Measurements from ENCODE around the gene SAMSN1. TPM values are rescaled to one million over a fixed set of nuclear protein-coding genes. Genes with fewer than 3 reads are reported as not detected.

Gene SAMSN1
- total RNA-seq, 1 experiment from 2014 or later: 2.8 TPM

DNA sequence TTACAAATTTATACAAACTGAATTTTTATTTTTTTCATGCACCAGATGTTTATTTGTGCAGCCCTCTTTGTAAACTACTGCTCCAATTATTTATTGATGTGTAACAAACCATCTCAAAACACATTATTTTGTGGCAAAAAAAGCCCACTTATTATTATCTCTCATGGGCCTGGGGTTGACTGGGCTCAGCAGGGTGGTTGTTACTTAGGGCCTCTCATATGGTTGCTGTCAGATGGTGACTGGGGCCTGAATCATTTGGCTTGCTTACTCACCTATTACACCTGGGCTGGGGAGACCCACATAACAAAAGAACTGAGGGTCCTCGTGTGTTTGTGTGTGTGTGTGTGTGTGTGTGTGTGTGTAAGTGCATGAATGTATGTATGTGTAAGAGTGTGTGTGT, 110.7 kb downstream of the SAMSN1 start:
- Mint-ChIP-seq H3K36me3 (ENCODE audit: insufficient read depth in 1 of 3, low read depth in 3 of 3) (peaks cover 0 to 3% (median 0%) of the 10 kb centered on the region in 3 experiments; a peak in 2 of 7 replicates), H3K4me3 (no peak overlapping the region), H3K9me3 (peaks cover 3 to 9% of the 10 kb centered on the region in 2 experiments; a peak in 4 of 5 replicates), H3K4me1 (no peaks in the 10 kb centered on the region), H3K27ac (no peak overlapping the region), H3K27me3 (ENCODE audit: low read depth) (no peaks in the 10 kb centered on the region)
- Histone ChIP-seq H2BK20ac (ENCODE audit: low read depth, low read length, poor library complexity, severe bottlenecking) (no peak overlapping the region), H3K4ac (ENCODE audit: low read depth, low read length) (no peak overlapping the region), H3K9me3 (ENCODE audit: control insufficient read depth, low read depth, low read length) (peaks cover 4% of the 10 kb centered on the region), H2BK5ac (ENCODE audit: insufficient read length, low read length) (no peak overlapping the region), H3K27ac (ENCODE audit: insufficient read length, low read depth, low read length) (no peak overlapping the region), H3K4me1 (ENCODE audit: insufficient read depth, low read length) (no peaks in the 10 kb centered on the region), H3K56ac (ENCODE audit: insufficient read length, low read depth, low read length) (no peak overlapping the region), H4K20me1 (ENCODE audit: control insufficient read depth, insufficient read depth, insufficient read length) (no peaks in the 10 kb centered on the region), H4K8ac (replicated peaks; ENCODE audit: insufficient read length, low read depth, low read length) (no peak overlapping the region), H2AFZ (ENCODE audit: low read length) (no peak overlapping the region), H4K91ac (ENCODE audit: insufficient read length, low read depth, low read length) (no peak overlapping the region), H3K23me2 (ENCODE audit: insufficient read length, low read depth, low read length, poor library complexity, severe bottlenecking) (no peaks in the 10 kb centered on the region), H4K5ac (ENCODE audit: insufficient read length, low read depth, low read length) (no peak overlapping the region), H3K4me2 (ENCODE audit: insufficient read depth, insufficient read length, low read length) (no peak overlapping the region), H3K9ac (ENCODE audit: extremely low read depth, insufficient read length, low read length) (no peak overlapping the region), H3T11ph (ENCODE audit: low read length) (no peak overlapping the region), H3K14ac (ENCODE audit: insufficient read depth, low read length) (no peak overlapping the region), H2BK120ac (ENCODE audit: low read depth, low read length, poor library complexity, severe bottlenecking) (no peak overlapping the region), H3K18ac (ENCODE audit: insufficient read length, low read depth, low read length) (no peak overlapping the region), H2BK15ac (ENCODE audit: low read depth, low read length) (no peak overlapping the region), H3K27me3 (ENCODE audit: insufficient read depth, low read length) (no peaks in the 10 kb centered on the region), H3K79me2 (ENCODE audit: insufficient read depth, low read length) (no peaks in the 10 kb centered on the region), H2AK5ac (ENCODE audit: insufficient read length, low read length) (no peak overlapping the region), H3K79me1 (ENCODE audit: insufficient read depth, low read depth, low read length, poor library complexity, severe bottlenecking) (no peaks in the 10 kb centered on the region), H3K23ac (ENCODE audit: insufficient read length, low read depth, low read length) (no peak overlapping the region), H2BK12ac (ENCODE audit: insufficient read length, low read depth, low read length) (no peak overlapping the region)
- no CpG with 5 or more reads among the region's 1 CpG for WGBS (ENCODE audit: extremely low coverage, insufficient read length, low lambda C conversion rate)
- DNase-seq: no peak
- TF ChIP-seq, protein P1, sequence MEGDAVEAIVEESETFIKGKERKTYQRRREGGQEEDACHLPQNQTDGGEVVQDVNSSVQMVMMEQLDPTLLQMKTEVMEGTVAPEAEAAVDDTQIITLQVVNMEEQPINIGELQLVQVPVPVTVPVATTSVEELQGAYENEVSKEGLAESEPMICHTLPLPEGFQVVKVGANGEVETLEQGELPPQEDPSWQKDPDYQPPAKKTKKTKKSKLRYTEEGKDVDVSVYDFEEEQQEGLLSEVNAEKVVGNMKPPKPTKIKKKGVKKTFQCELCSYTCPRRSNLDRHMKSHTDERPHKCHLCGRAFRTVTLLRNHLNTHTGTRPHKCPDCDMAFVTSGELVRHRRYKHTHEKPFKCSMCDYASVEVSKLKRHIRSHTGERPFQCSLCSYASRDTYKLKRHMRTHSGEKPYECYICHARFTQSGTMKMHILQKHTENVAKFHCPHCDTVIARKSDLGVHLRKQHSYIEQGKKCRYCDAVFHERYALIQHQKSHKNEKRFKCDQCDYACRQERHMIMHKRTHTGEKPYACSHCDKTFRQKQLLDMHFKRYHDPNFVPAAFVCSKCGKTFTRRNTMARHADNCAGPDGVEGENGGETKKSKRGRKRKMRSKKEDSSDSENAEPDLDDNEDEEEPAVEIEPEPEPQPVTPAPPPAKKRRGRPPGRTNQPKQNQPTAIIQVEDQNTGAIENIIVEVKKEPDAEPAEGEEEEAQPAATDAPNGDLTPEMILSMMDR (conservative IDR thresholded peaks at IDR 0.05): no peak

Other genes with a start within 250 kb of the SAMSN1 start
- gene HSPA13, start 163.2 kb downstream of the SAMSN1 start, total RNA-seq (2021): 30.7 and 32.6 TPM in 2 replicates

Data from H9 (cell line).